HCT116 (cell line): ENCODE results near the gene TACC2.

Source experiments
- CTCF ChIP-seq, 3 experiments: fragments of 200-600 bp in 1 of 3; sonication (generic) in 1 of 3; IDR thresholded peaks in 2 of 3; conservative IDR thresholded peaks in 1 of 3; 2 replicates each; pipeline ENCODE4 v1.5.1; 2012 to 2017; ENCODE audit warnings: low read depth in 2 of 3, low read length in 2 of 3, antibody characterized with exemption in 1 of 3, borderline replicate concordance in 1 of 3, control low read depth in 1 of 3, mild to moderate bottlenecking in 1 of 3, mixed read lengths in 1 of 3, mixed run types in 1 of 3, moderate library complexity in 1 of 3; ENCODE audit not compliant: insufficient read depth in 1 of 3
- ELF1 ChIP-seq: IDR thresholded peaks from 2 replicates; pipeline ENCODE4 v1.6.1; 2012; ENCODE audit warnings: low read depth, borderline replicate concordance
- EZH2 ChIP-seq: fragments of 200-600 bp; sonication (generic); IDR thresholded peaks from 2 replicates; pipeline ENCODE4 v1.6.1; 2017; ENCODE audit warnings: antibody characterized with exemption, mixed run types
- POLR2A ChIP-seq: IDR thresholded peaks from 2 replicates; pipeline ENCODE4 v1.7.0; 2011; ENCODE audit warnings: borderline replicate concordance; ENCODE audit not compliant: insufficient read depth, insufficient read length; ENCODE audit errors: extremely low read depth
- REST ChIP-seq: IDR thresholded peaks from 2 replicates; pipeline ENCODE4 v1.6.1; 2012; ENCODE audit warnings: low read depth

DNA sequence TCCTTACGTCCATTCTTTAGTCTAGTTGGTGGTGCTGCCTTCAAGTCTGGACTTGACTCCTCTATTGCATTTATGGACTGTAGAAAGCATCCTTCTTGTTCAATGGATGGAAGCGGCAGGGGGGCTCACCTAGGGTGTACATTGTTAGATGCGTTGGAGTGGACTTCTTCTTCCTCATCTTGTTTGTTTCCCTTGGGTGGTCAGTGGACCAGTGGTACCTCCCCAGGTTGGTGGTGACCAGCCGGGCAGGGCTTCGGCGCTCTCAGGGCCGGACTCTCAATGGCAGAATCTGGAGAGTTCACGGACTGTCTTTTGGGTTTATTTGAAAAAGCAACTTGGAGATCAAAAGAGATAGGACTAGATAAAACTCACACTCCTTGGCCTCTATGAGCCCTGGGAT lies 276.0 kb downstream of the TACC2 start:
- TF ChIP-seq CTCF (IDR thresholded peaks at IDR 0.05 in 2 of 3, conservative IDR thresholded peaks at IDR 0.05 in 1 of 3; ENCODE audit: borderline replicate concordance in 1 of 3, insufficient read depth in 1 of 3, low read depth in 2 of 3, low read length in 2 of 3) (no peak), REST (no peak), EZH2 (no peak), POLR2A (no peak), ELF1 (no peak)
